ENCODE results near the gene DPP10.

DPP10 gene

GRCh38 chr2:114614592-114614991 lies 172.2 kb downstream of the DPP10 start:
- no peak for FAIRE-seq
- TF ChIP-seq POLR2AphosphoS5 (IDR thresholded peaks at IDR 0.05; ENCODE audit: low read depth, low read length) (no peak), POLR2A (IDR thresholded peaks at IDR 0.05; ENCODE audit: low read depth, low read length) (no peak), TAF1 (IDR thresholded peaks at IDR 0.05; ENCODE audit: borderline replicate concordance, low read depth, low read length) (no peak)
- no peak for DNase-seq (ENCODE audit: insufficient read length)

GRCh38 chr2:114628481-114628880 lies 186.0 kb downstream of the DPP10 start:
- TF ChIP-seq POLR2A (IDR thresholded peaks at IDR 0.05; ENCODE audit: low read depth, low read length) (no peak), TAF1 (IDR thresholded peaks at IDR 0.05; ENCODE audit: borderline replicate concordance, low read depth, low read length) (no peak), POLR2AphosphoS5 (IDR thresholded peaks at IDR 0.05; ENCODE audit: low read depth, low read length) (no peak)
- FAIRE-seq = no peak
- DNase-seq (ENCODE audit: insufficient read length) = no peak

DNA sequence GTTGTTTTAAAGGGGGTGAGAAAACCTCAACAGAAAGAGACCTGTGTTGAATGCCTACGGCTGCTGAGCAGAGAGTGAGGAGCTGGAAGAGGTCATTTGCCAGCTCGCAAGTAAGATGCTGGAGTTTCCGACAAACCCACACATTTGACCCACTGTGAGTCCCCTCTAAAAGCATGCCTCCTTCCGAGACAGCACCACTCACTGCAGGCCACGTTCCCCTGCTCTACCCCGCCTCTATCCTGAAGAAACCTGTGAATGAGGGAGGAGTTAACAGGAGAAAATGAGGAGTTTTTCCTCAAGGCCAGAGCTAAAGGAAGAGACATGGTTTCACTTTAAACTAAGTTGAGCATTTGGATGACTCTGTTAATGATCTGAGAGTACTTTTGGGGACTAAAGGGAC lies 188.7 kb downstream of the DPP10 start:
- FAIRE-seq (no peak), DNase-seq (ENCODE audit: insufficient read length) (no peak)
- TF ChIP-seq POLR2A (IDR thresholded peaks at IDR 0.05; ENCODE audit: low read depth, low read length) (no peak), POLR2AphosphoS5 (IDR thresholded peaks at IDR 0.05; ENCODE audit: low read depth, low read length) (no peak), TAF1 (IDR thresholded peaks at IDR 0.05; ENCODE audit: borderline replicate concordance, low read depth, low read length) (no peak)

DNA sequence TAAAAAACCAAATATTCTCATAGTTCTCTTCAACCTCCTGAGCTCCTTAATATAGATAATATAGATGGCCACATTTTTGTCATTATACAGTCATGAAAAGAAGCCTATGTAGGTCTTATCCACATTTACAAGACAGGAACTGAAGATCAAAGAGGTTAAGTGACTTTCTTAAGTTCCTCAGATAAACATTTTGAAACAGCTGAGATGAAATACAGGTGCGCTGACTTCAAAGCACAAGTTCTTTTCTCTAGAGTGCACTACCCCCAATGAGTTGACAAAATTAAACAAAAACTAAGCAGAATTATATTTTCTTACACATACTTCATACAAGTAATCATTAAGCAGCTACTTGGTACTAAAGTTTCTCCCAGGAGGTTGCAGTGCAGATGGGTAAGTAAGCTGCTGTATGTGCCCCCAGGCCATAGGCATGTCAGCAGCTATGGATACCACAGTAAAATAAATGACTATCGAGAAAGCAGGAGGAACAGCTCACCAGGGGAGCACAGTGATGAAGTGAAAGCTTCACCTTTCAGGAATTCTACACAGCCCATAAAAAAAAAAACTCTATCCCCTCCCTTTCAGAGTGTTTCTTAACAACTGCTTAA lies 199.8 kb downstream of the DPP10 start:
- no peak for TF ChIP-seq POLR2A (IDR thresholded peaks at IDR 0.05; ENCODE audit: low read depth, low read length)
- TF ChIP-seq POLR2AphosphoS5 (IDR thresholded peaks at IDR 0.05; ENCODE audit: low read depth, low read length) = no peak
- no peak for TF ChIP-seq TAF1 (IDR thresholded peaks at IDR 0.05; ENCODE audit: borderline replicate concordance, low read depth, low read length)
- no peak for FAIRE-seq
- DNase-seq (ENCODE audit: insufficient read length) = no peak

DNA sequence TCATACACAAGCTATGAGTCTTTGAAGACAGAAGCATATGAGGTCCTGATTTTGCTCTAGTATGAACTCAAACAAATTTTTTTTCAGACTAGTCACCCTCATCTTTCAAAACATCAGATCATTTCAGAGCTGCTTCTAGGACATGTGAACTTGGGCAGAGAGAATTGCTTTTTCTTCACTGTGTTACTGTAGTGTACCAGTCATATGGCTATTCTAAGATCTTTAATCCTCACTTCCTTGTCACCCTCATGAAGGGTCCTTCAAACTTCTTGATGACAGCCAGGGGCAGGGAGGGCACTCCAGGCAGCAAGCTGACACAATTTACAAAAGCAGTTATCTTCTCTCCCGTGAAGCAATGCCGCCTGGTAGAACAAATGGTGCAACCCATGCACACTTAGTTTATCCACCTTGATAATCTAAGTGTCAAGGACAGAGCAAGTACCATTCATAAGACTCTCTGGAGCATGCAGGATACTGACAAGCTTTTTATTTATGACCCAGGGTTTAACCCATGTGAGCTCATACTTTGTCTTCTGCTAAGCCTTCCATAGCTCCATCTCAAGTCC lies 200.6 kb downstream of the DPP10 start:
- DNase-seq (ENCODE audit: insufficient read length) (no peak), FAIRE-seq (no peak)
- TF ChIP-seq TAF1 (IDR thresholded peaks at IDR 0.05; ENCODE audit: borderline replicate concordance, low read depth, low read length) = no peak
- no peak for TF ChIP-seq POLR2A (IDR thresholded peaks at IDR 0.05; ENCODE audit: low read depth, low read length)
- no peak for TF ChIP-seq POLR2AphosphoS5 (IDR thresholded peaks at IDR 0.05; ENCODE audit: low read depth, low read length)

DNA sequence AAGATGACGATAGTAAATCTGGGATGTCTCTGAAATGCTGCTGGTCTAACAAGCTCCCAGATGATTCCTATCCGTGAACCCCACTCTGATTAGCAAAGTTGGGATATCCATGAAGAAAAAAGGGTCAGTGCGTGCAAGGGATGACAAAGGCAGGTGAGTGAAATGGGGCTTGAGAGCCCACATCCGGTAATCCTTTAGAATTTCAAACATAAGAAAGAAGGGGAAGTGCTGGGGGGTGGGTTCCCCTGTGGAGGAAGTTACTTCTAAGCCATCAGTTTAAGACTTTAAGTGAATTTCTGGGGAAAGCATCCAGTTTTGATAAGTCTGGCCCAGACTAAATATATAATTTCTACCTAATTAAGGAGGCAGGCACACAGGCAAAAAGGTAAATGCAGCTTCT lies 209.5 kb downstream of the DPP10 start:
- no peak for TF ChIP-seq POLR2AphosphoS5 (IDR thresholded peaks at IDR 0.05; ENCODE audit: low read depth, low read length)
- TF ChIP-seq TAF1 (IDR thresholded peaks at IDR 0.05; ENCODE audit: borderline replicate concordance, low read depth, low read length) = no peak
- no peak for TF ChIP-seq POLR2A (IDR thresholded peaks at IDR 0.05; ENCODE audit: low read depth, low read length)
- DNase-seq (ENCODE audit: insufficient read length) (no peak), FAIRE-seq (no peak)

DNA sequence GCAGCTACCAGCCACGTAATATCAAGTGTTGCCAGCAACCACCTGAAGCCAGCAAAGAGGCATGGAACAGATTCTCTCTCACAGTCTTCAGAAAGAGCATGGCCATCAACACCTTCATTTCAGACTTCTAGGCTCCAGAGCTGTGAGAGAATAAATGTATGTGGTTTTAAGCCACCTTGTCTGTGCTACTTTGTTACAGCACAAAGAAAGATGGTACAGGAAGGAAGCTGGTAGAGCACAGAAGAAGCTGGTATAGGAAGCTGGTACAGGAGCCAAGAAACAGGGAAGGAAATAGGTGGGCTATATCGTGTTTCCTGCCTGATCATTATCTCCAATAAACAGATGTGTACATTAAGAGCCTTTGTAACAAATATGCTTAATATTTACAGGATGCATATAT lies 217.4 kb downstream of the DPP10 start:
- no peak for FAIRE-seq
- TF ChIP-seq POLR2AphosphoS5 (IDR thresholded peaks at IDR 0.05; ENCODE audit: low read depth, low read length) (no peak), POLR2A (IDR thresholded peaks at IDR 0.05; ENCODE audit: low read depth, low read length) (no peak), TAF1 (IDR thresholded peaks at IDR 0.05; ENCODE audit: borderline replicate concordance, low read depth, low read length) (no peak)

GRCh38 chr2:114661971-114662939 lies 219.8 kb downstream of the DPP10 start:
- no peak for DNase-seq (ENCODE audit: insufficient read length)
- no peak for TF ChIP-seq TAF1 (IDR thresholded peaks at IDR 0.05; ENCODE audit: borderline replicate concordance, low read depth, low read length)
- no peak for TF ChIP-seq POLR2A (IDR thresholded peaks at IDR 0.05; ENCODE audit: low read depth, low read length)
- TF ChIP-seq POLR2AphosphoS5 (IDR thresholded peaks at IDR 0.05; ENCODE audit: low read depth, low read length) = no peak
- no peak for FAIRE-seq

More for the DNA sequence above, 217.4 kb downstream of the DPP10 start:
- DNase-seq (ENCODE audit: insufficient read length) = no peak

DNA sequence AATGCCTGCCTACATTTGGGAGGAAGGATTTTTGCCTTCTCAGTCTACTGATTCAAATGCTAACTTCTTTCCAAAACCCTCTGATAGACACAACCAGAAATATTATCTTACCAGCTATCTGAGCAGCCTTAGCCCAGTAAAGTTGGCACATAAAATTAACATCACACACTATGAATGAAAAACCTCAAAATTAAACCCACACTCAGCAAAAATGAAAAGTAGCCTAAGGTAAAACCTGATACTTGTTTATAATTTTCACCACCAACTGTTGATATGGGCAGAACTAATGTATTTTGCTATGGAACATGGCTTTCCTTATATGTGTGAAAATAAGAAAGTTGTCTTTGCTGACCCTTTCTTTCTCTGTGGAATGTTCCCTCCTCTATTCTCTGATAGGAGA lies 226.0 kb downstream of the DPP10 start:
- TF ChIP-seq POLR2AphosphoS5 (IDR thresholded peaks at IDR 0.05; ENCODE audit: low read depth, low read length) (no peak), POLR2A (IDR thresholded peaks at IDR 0.05; ENCODE audit: low read depth, low read length) (no peak), TAF1 (IDR thresholded peaks at IDR 0.05; ENCODE audit: borderline replicate concordance, low read depth, low read length) (no peak)
- no peak for DNase-seq (ENCODE audit: insufficient read length)
- no peak for FAIRE-seq

DNA sequence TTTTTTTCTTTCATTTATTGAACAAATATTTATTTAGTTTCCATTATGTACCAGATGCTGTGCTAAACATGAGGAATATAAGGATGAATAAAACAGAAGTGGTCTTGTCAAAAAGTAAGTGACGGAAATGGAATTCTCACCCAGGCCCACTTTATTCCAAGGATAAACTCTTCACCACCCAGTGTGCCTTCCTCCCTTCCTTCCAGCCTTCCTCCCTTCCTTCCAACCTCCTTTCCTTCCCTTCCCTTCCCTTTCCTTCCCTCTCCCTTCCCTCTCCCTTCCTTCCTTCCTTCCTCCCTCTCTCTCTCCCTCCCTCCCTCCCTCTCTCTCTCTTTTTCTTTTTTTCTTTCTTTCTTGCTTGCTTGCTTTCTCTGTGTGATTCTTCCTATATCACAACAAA lies 240.8 kb downstream of the DPP10 start:
- TF ChIP-seq POLR2AphosphoS5 (IDR thresholded peaks at IDR 0.05; ENCODE audit: low read depth, low read length) = no peak
- no peak for TF ChIP-seq POLR2A (IDR thresholded peaks at IDR 0.05; ENCODE audit: low read depth, low read length)
- TF ChIP-seq TAF1 (IDR thresholded peaks at IDR 0.05; ENCODE audit: borderline replicate concordance, low read depth, low read length) = no peak
- DNase-seq (ENCODE audit: insufficient read length) (no peak), FAIRE-seq (no peak)

DNA sequence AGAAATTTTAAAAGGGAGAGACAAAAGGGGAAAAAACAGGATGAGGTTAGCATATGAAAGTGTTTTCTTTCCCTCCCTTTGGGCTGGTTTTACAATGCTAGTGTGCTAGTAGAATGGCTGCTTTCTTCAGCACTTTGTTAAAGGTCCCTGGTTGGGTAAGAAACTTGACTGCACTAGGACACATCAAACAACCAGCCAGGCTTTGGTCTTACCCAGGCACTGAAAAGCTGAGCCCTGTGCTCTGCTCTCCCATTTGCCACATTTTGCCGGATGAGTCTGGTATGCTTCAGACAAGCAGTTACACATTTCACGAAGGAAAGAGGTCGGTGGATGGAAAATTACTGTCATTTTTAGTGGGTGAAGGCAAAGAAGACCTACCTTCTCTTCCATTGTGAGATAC lies 242.0 kb downstream of the DPP10 start:
- FAIRE-seq = no peak
- DNase-seq (ENCODE audit: insufficient read length) = no peak
- TF ChIP-seq TAF1 (IDR thresholded peaks at IDR 0.05; ENCODE audit: borderline replicate concordance, low read depth, low read length) (no peak), POLR2A (IDR thresholded peaks at IDR 0.05; ENCODE audit: low read depth, low read length) (no peak), POLR2AphosphoS5 (IDR thresholded peaks at IDR 0.05; ENCODE audit: low read depth, low read length) (no peak)
